Spleen (tissue), 11 donors: ENCODE results near the gene HBQ1. TPM values are rescaled to one million over a fixed set of nuclear protein-coding genes. Genes with fewer than 3 reads are reported as not detected.
"Not testable (repeated sequence)": the region's sequence is repeated elsewhere in the genome, so short reads cannot be mapped to it uniquely, and the experiment has no call there.

Experiments used
- DNase-seq: peaks from one replicate; pipeline ENCODE4 v3.0.0-alpha.2; 2020
- H3K27ac ChIP-seq, 8 donors: fragments of 200-600 bp; sonication (generic) in 7 of 8; 1 replicate in 4 of 8; 2 replicates in 4 of 8; pipeline versions ENCODE4 v1.5.0 to v1.8.0; 2016 to 2021; ENCODE audit warnings: inconsistent platforms in 4 of 8, mild to moderate bottlenecking in 4 of 8, moderate library complexity in 1 of 8
- H3K27me3 ChIP-seq, 7 donors: fragments of 200-600 bp; sonication (generic) in 6 of 7; replicated peaks in 1 of 7; 1 replicate in 4 of 7; 2 replicates in 3 of 7; pipeline versions ENCODE4 v1.5.0 to v1.8.0; 2016 to 2021; ENCODE audit warnings: inconsistent platforms in 3 of 7, mild to moderate bottlenecking in 1 of 7
- H3K36me3 ChIP-seq, 6 donors: fragments of 200-600 bp; sonication (generic) in 5 of 6; 1 replicate in 4 of 6; 2 replicates in 2 of 6; pipeline versions ENCODE4 v1.5.0 to v1.8.0; 2016 to 2021; ENCODE audit warnings: inconsistent platforms in 2 of 6
- H3K4me1 ChIP-seq, 6 donors: fragments of 200-600 bp; sonication (generic) in 5 of 6; 1 replicate in 3 of 6; 2 replicates in 3 of 6; pipeline versions ENCODE4 v1.5.0 to v1.8.0; 2016 to 2021; ENCODE audit warnings: inconsistent platforms in 3 of 6
- H3K4me3 ChIP-seq, 8 donors: fragments of 200-600 bp; sonication (generic) in 7 of 8; 1 replicate in 4 of 8; 2 replicates in 4 of 8; pipeline versions ENCODE4 v1.5.0 to v1.8.0; 2016 to 2021; ENCODE audit warnings: inconsistent platforms in 4 of 8, mild to moderate bottlenecking in 4 of 8, moderate library complexity in 2 of 8
- H3K9me3 ChIP-seq, 8 donors: fragments of 200-600 bp; sonication (generic) in 7 of 8; 1 replicate in 4 of 8; 2 replicates in 4 of 8; pipeline versions ENCODE4 v1.5.0 to v1.8.0; 2016 to 2021; ENCODE audit warnings: inconsistent platforms in 4 of 8
- CTCF ChIP-seq, 11 experiments: fragments of 200-600 bp in 7 of 11; fragments of 450-650 bp in 4 of 11; sonication (generic) in 4 of 11; IDR thresholded peaks in 8 of 11; conservative IDR thresholded peaks in 3 of 11; 1 replicate in 7 of 11; 2 replicates in 4 of 11; pipeline versions ENCODE4 v1.4.0 to v1.8.0; 2016 to 2021; ENCODE audit warnings: antibody characterized with exemption in 11 of 11, inconsistent platforms in 4 of 11, mild to moderate bottlenecking in 1 of 11
- POLR2A ChIP-seq, 3 donors: fragments of 450-650 bp; IDR thresholded peaks; one replicate each; pipeline ENCODE4 v1.5.1; 2017; ENCODE audit warnings: antibody characterized with exemption in 3 of 3, mild to moderate bottlenecking in 1 of 3
- POLR2AphosphoS5 ChIP-seq, 3 donors: sonication (generic); formaldehyde crosslinking; IDR thresholded peaks; one replicate each; pipeline ENCODE4 v1.5.1; 2017; ENCODE audit warnings: antibody characterized with exemption in 3 of 3
- WGBS, 5 donors: extraction: QIAGEN DNeasy Blood & Tissue Kit in 3 of 5; methylation state at CpG; one replicate each; pipeline versions ENCODE4 v1.1.5 to v1.1.7; 2013 to 2018; 5-methylcytosine and 5-hydroxymethylcytosine counted together
- intact Hi-C: fragments of 100-400 bp; cut with DNase I; formaldehyde crosslinking; loops from one replicate; pipeline ENCODE4 v1.15.0; 2023; ENCODE audit warnings: low total_unique reads
- polyA plus RNA-seq, 3 donors: library from polyadenylated mRNA; stranded (reverse); fragments of 200-250 nt; gene quantifications; one replicate each; pipeline ENCODE4 v1.2.1, GENCODE V29; 2013
- total RNA-seq, 7 donors: library from RNA; depleted of rRNA in 3 of 7; stranded (reverse); fragments of >200 nt in 3 of 7; fragmentation: NEBNext Ultra II Directional in 4 of 7; extraction: Animal tissue kit (Norgen Biotek cat#: 25700) in 4 of 7; gene quantifications; one replicate each; pipeline versions ENCODE4 v1.1.0 to v1.2.1, GENCODE V29; 2016 to 2021
- donor health status: healthy with polysubstance abuse.
- donor health status: DM: no; HTN: no; CAD: no; lungs with moderate emphysema.
- donor health status: DM: no; HTN: no; CAD: no.
- donor health status: Bipolar disorder and iron deficiency.
- donor health status: healthy.
- donor health status: DM: no; HTN: no; CAD: no.
- donor health status: DM: yes; HTN: yes; CAD: no.

Gene HBQ1
- total and polyA plus RNA-seq, 10 donors = 0.41 to 11.3 (median 6.6) TPM; not detected in 3

- Histone ChIP-seq H3K4me3 (peak overlapping the region; percentile 6 to 67 (median 36)), H3K27me3 (peaks cover 0 to 60% (median 21%) of the 10 kb centered on the region in 7 donors), H3K9me3 (no peaks in the 10 kb centered on the region), H3K27ac (peak overlapping the region in 1 of 8 donors; percentile 14), H3K4me1 (peaks cover 6 to 12% (median 10%) of the 10 kb centered on the region in 6 donors), H3K36me3 (no peaks in the 10 kb centered on the region)
- TF ChIP-seq POLR2AphosphoS5 (IDR thresholded peaks at IDR 0.05) = no peak
- TF ChIP-seq CTCF (IDR thresholded peaks at IDR 0.05 in 8 of 11, conservative IDR thresholded peaks at IDR 0.05 in 3 of 11) = no peak
- no peak for TF ChIP-seq POLR2A (IDR thresholded peaks at IDR 0.05)
- no peak for DNase-seq
- WGBS, 5 donors = 2 to 8% (median 2%) methylated on average over 19 to 53 of the region's 59 CpGs
- intact Hi-C loops = no loop called here
Measured at GRCh38 chr16:154217-155030, 25.8 kb upstream of the HBQ1 start.

- no peak for DNase-seq
- Histone ChIP-seq H3K27ac (no peak overlapping the region), H3K9me3 (no peaks in the 10 kb centered on the region), H3K4me3 (peak overlapping the region in 2 of 8 donors; percentile 46 to 67), H3K36me3 (no peaks in the 10 kb centered on the region), H3K4me1 (peaks cover 6 to 12% (median 10%) of the 10 kb centered on the region in 6 donors), H3K27me3 (peaks cover 0 to 59% (median 21%) of the 10 kb centered on the region in 7 donors)
- intact Hi-C loops = no loop called here
- TF ChIP-seq POLR2AphosphoS5 (IDR thresholded peaks at IDR 0.05) (no peak), CTCF (IDR thresholded peaks at IDR 0.05 in 8 of 11, conservative IDR thresholded peaks at IDR 0.05 in 3 of 11) (no peak), POLR2A (IDR thresholded peaks at IDR 0.05) (no peak)
- 64 to 75% (median 69%) methylated on average over 7 of the region's 7 CpGs for WGBS, 5 donors
Measured at GRCh38 chr16:155031-155398, 25.2 kb upstream of the HBQ1 start.

GRCh38 chr16:159136-159849, 21.0 kb upstream of the HBQ1 start:
- WGBS, 5 donors = 43 to 55% (median 48%) methylated on average over 6 of the region's 6 CpGs
- Histone ChIP-seq H3K4me3 (no peak overlapping the region), H3K36me3 (no peaks in the 10 kb centered on the region), H3K4me1 (peaks cover 6 to 10% (median 8%) of the 10 kb centered on the region in 6 donors), H3K27ac (no peak overlapping the region), H3K27me3 (peaks cover 0 to 74% (median 24%) of the 10 kb centered on the region in 7 donors), H3K9me3 (no peaks in the 10 kb centered on the region)
- TF ChIP-seq POLR2A (IDR thresholded peaks at IDR 0.05) (no peak), POLR2AphosphoS5 (IDR thresholded peaks at IDR 0.05) (no peak)
- intact Hi-C loops = no loop called here
- peak; percentile 18 for DNase-seq

GRCh38 chr16:160242-160641, 20.0 kb upstream of the HBQ1 start:
- H3K36me3 ChIP-seq, intact Hi-C loops, H3K9me3 ChIP-seq, H3K4me1 ChIP-seq, H3K4me3 ChIP-seq, H3K27ac ChIP-seq: not testable (repeated sequence)
- H3K27me3 ChIP-seq = peaks cover 0 to 69% (median 19%) of the 10 kb centered on the region in 7 donors
- WGBS, 5 donors = 66 to 76% (median 73%) methylated on average over 12 to 20 of the region's 20 CpGs
- peak; percentile 34 for DNase-seq

- Histone ChIP-seq H3K36me3 (no peaks in the 10 kb centered on the region), H3K9me3 (no peaks in the 10 kb centered on the region), H3K27me3 (peaks cover 0 to 69% (median 21%) of the 10 kb centered on the region in 7 donors), H3K27ac (no peak overlapping the region), H3K4me1 (peaks cover 6 to 9% (median 9%) of the 10 kb centered on the region in 6 donors), H3K4me3 (no peak overlapping the region)
- intact Hi-C loops = no loop called here
- 67 to 78% (median 76%) methylated on average over 13 to 18 of the region's 18 CpGs for WGBS, 5 donors
- TF ChIP-seq CTCF (IDR thresholded peaks at IDR 0.05 in 8 of 11, conservative IDR thresholded peaks at IDR 0.05 in 3 of 11) (no peak), POLR2AphosphoS5 (IDR thresholded peaks at IDR 0.05) (no peak), POLR2A (IDR thresholded peaks at IDR 0.05) (no peak)
- no peak for DNase-seq
Measured at GRCh38 chr16:160691-161190, 19.5 kb upstream of the HBQ1 start.
